ENCODE results near the gene PTPRG. TPM values are rescaled to one million over a fixed set of nuclear protein-coding genes. Genes with fewer than 3 reads are reported as not detected.

Gene PTPRG
- total and polyA plus RNA-seq, 2 donors (not counting 1 experiment from before 2014, with no cell fraction given), result 67.0 to 97.9 TPM

DNA sequence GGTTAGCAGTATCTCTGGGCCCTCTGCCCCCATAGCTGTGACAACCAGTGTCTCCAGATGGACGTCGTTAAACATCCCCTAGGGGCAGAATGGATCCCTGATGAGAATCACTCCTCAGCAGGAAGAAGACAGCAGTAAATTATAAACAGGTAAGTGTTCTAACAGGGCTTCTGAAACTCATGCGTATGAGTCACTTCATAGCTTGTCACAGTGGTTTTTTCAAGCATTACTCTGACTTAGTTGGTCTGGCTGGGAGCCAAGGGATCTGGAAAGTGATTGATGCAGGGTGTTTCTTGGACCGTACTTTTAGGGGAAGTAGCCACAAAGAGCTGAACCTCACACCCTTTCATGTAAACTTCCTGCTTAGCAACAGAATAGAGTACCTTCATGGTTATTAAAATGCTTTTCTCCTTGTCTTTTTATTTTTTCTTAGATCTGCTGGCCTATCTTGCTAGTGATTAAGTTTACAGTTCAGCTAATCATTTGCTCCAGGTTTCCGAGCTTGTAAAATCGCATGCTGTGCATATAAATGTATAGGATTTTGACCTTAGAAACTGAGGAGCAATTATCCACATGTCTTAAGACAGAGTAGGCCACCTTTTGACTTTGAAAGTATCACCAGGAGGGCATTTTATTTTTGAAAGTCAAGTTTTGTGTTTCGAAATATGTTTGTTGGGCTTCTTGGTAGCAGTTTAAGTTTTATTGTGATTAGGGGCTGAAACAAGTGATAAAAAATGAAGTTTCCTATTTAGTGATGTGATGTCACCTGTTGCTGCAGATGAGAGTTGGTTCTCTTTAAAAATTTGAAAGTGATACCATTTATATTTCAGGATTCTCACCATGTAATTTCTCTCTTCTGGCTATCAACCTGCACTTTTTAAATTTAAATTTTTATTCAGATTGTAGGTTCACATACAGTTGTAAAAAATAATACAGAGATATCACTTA, 333.9 kb downstream of the PTPRG start:
- Histone ChIP-seq H3K9ac (ENCODE audit: insufficient read depth, low read length) (no peak overlapping the region), H3K9me3 (ENCODE audit: control insufficient read depth, insufficient read depth, low read depth, low read length) (no peaks in the 10 kb centered on the region), H2AFZ (ENCODE audit: low read length) (no peak overlapping the region), H3K79me2 (ENCODE audit: control insufficient read depth, insufficient read depth, low read length) (no peaks in the 10 kb centered on the region), H3K4me2 (ENCODE audit: extremely low read depth, insufficient read depth, low read length) (no peak overlapping the region), H3K4me3 (replicated peaks in 1 of 4; ENCODE audit: control extremely low read depth in 1 of 4, insufficient read depth in 1 of 4, low read depth in 3 of 4, low read length in 4 of 4) (no peak overlapping the region), H3K27me3 (ENCODE audit: control insufficient read depth, insufficient read depth, low read length) (no peaks in the 10 kb centered on the region), H4K20me1 (ENCODE audit: control insufficient read depth, extremely low read depth, insufficient read depth, low read length) (peaks cover 2% of the 10 kb centered on the region), H3K4me1 (ENCODE audit: control insufficient read depth, extremely low read depth, insufficient read depth, low read length) (peaks cover 2% of the 10 kb centered on the region), H3K36me3 (ENCODE audit: control insufficient read depth, insufficient read depth, low read length) (no peaks in the 10 kb centered on the region), H3K27ac (ENCODE audit: insufficient read depth, low read length) (no peak overlapping the region)
- TF ChIP-seq EZH2 (IDR thresholded peaks at IDR 0.05; ENCODE audit: low read length, missing control alignments), result no peak
- TF ChIP-seq, protein P1, sequence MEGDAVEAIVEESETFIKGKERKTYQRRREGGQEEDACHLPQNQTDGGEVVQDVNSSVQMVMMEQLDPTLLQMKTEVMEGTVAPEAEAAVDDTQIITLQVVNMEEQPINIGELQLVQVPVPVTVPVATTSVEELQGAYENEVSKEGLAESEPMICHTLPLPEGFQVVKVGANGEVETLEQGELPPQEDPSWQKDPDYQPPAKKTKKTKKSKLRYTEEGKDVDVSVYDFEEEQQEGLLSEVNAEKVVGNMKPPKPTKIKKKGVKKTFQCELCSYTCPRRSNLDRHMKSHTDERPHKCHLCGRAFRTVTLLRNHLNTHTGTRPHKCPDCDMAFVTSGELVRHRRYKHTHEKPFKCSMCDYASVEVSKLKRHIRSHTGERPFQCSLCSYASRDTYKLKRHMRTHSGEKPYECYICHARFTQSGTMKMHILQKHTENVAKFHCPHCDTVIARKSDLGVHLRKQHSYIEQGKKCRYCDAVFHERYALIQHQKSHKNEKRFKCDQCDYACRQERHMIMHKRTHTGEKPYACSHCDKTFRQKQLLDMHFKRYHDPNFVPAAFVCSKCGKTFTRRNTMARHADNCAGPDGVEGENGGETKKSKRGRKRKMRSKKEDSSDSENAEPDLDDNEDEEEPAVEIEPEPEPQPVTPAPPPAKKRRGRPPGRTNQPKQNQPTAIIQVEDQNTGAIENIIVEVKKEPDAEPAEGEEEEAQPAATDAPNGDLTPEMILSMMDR (conservative IDR thresholded peaks at IDR 0.05 in 1 of 2, IDR thresholded peaks at IDR 0.05 in 1 of 2; ENCODE audit: low read depth in 1 of 2, low read length in 2 of 2), result no peak
- DNase-seq (ENCODE audit: low read depth in 2 of 2), result peak; percentile 93 to 98

GRCh38 chr3:61896251-61896650, 334.9 kb downstream of the PTPRG start:
- Histone ChIP-seq H3K36me3 (ENCODE audit: control insufficient read depth, insufficient read depth, low read length) (no peaks in the 10 kb centered on the region), H2AFZ (ENCODE audit: low read length) (no peak overlapping the region), H3K4me3 (replicated peaks in 1 of 4; ENCODE audit: control extremely low read depth in 1 of 4, insufficient read depth in 1 of 4, low read depth in 3 of 4, low read length in 4 of 4) (no peak overlapping the region), H3K27me3 (ENCODE audit: control insufficient read depth, insufficient read depth, low read length) (no peaks in the 10 kb centered on the region), H3K79me2 (ENCODE audit: control insufficient read depth, insufficient read depth, low read length) (no peaks in the 10 kb centered on the region), H3K9ac (ENCODE audit: insufficient read depth, low read length) (no peak overlapping the region), H3K9me3 (ENCODE audit: control insufficient read depth, insufficient read depth, low read depth, low read length) (no peaks in the 10 kb centered on the region), H4K20me1 (ENCODE audit: control insufficient read depth, extremely low read depth, insufficient read depth, low read length) (peaks cover 2% of the 10 kb centered on the region), H3K4me2 (ENCODE audit: extremely low read depth, insufficient read depth, low read length) (no peak overlapping the region), H3K27ac (ENCODE audit: insufficient read depth, low read length) (no peak overlapping the region), H3K4me1 (ENCODE audit: control insufficient read depth, extremely low read depth, insufficient read depth, low read length) (peaks cover 2% of the 10 kb centered on the region)
- no peak for TF ChIP-seq EZH2 (IDR thresholded peaks at IDR 0.05; ENCODE audit: low read length, missing control alignments)
- TF ChIP-seq, protein P1 (conservative IDR thresholded peaks at IDR 0.05 in 1 of 2, IDR thresholded peaks at IDR 0.05 in 1 of 2; ENCODE audit: low read depth in 1 of 2, low read length in 2 of 2), result no peak
- no peak for DNase-seq (ENCODE audit: low read depth in 2 of 2)

DNA sequence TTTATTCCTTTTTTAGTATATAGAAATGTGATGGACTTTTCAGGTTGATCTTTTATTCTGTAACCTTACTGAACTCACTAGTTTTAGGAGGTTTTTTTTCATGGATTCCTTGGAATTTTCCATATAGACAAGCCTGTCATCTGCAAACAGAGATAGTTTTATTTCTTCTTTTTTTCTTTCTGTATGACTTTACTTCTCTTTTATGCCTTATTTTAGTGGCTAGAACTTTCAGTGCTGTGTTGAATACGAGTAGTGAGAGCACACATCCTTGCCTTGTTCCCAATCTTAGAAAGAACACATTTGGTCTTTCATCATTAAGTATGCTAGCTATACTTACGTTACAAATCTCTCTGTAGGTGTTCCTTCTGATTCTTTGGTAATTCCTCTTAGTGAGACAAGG, 336.5 kb downstream of the PTPRG start:
- Histone ChIP-seq H3K79me2 (ENCODE audit: control insufficient read depth, insufficient read depth, low read length) (no peaks in the 10 kb centered on the region), H3K4me1 (ENCODE audit: control insufficient read depth, extremely low read depth, insufficient read depth, low read length) (peaks cover 2% of the 10 kb centered on the region), H4K20me1 (ENCODE audit: control insufficient read depth, extremely low read depth, insufficient read depth, low read length) (peaks cover 2% of the 10 kb centered on the region)

More for the DNA sequence above, 336.5 kb downstream of the PTPRG start:
- DNase-seq (ENCODE audit: low read depth in 2 of 2), result no peak
- Histone ChIP-seq H3K27ac (ENCODE audit: insufficient read depth, low read length) (no peak overlapping the region), H3K36me3 (ENCODE audit: control insufficient read depth, insufficient read depth, low read length) (no peaks in the 10 kb centered on the region), H3K9me3 (ENCODE audit: control insufficient read depth, insufficient read depth, low read depth, low read length) (no peaks in the 10 kb centered on the region), H3K4me2 (ENCODE audit: extremely low read depth, insufficient read depth, low read length) (no peak overlapping the region), H3K9ac (ENCODE audit: insufficient read depth, low read length) (no peak overlapping the region), H2AFZ (ENCODE audit: low read length) (no peak overlapping the region), H3K4me3 (replicated peaks in 1 of 4; ENCODE audit: control extremely low read depth in 1 of 4, insufficient read depth in 1 of 4, low read depth in 3 of 4, low read length in 4 of 4) (no peak overlapping the region), H3K27me3 (ENCODE audit: control insufficient read depth, insufficient read depth, low read length) (no peaks in the 10 kb centered on the region)
- no peak for TF ChIP-seq EZH2 (IDR thresholded peaks at IDR 0.05; ENCODE audit: low read length, missing control alignments)
- TF ChIP-seq, protein P1 (conservative IDR thresholded peaks at IDR 0.05 in 1 of 2, IDR thresholded peaks at IDR 0.05 in 1 of 2; ENCODE audit: low read depth in 1 of 2, low read length in 2 of 2), result no peak
